Nephron (organoid): ENCODE data around the gene DPP3.
"Not testable (repeated sequence)": the region's sequence is repeated elsewhere in the genome, so short reads cannot be mapped to it uniquely, and the experiment has no call there.

Experiments
- H3K27ac Mint-ChIP-seq, 3 experiments: 2 replicates each; pipeline ENCODE4 v1.8.0; 2020; ENCODE audit warnings: mixed read lengths in 3 of 3, mild to moderate bottlenecking in 2 of 3, moderate library complexity in 1 of 3
- H3K27me3 Mint-ChIP-seq: 2 replicates; pipeline ENCODE4 v1.8.0; 2021; ENCODE audit warnings: low read depth, mild to moderate bottlenecking, moderate library complexity, mixed read lengths
- H3K36me3 Mint-ChIP-seq: 2 replicates; pipeline ENCODE4 v1.8.0; 2020; ENCODE audit warnings: low read depth, mixed read lengths
- H3K4me1 Mint-ChIP-seq: 2 replicates; pipeline ENCODE4 v1.8.0; 2020; ENCODE audit warnings: mixed read lengths
- H3K4me3 Mint-ChIP-seq, 3 experiments: 2 replicates each; pipeline ENCODE4 v1.8.0; 2020; ENCODE audit warnings: mild to moderate bottlenecking in 3 of 3, mixed read lengths in 3 of 3, moderate library complexity in 2 of 3
- H3K9me3 Mint-ChIP-seq: 2 replicates; pipeline ENCODE4 v1.8.0; 2020; ENCODE audit warnings: mixed read lengths
- TF ChIP-seq, protein P1 (sequence below), 3 experiments: fragments of 200-600 bp; sonication (generic); IDR thresholded peaks; one replicate each; pipeline ENCODE4 v1.5.0; 2021; ENCODE audit warnings: antibody characterized with exemption in 3 of 3; ENCODE audit not compliant: unreplicated experiment in 3 of 3

DPP3 gene, protein sequence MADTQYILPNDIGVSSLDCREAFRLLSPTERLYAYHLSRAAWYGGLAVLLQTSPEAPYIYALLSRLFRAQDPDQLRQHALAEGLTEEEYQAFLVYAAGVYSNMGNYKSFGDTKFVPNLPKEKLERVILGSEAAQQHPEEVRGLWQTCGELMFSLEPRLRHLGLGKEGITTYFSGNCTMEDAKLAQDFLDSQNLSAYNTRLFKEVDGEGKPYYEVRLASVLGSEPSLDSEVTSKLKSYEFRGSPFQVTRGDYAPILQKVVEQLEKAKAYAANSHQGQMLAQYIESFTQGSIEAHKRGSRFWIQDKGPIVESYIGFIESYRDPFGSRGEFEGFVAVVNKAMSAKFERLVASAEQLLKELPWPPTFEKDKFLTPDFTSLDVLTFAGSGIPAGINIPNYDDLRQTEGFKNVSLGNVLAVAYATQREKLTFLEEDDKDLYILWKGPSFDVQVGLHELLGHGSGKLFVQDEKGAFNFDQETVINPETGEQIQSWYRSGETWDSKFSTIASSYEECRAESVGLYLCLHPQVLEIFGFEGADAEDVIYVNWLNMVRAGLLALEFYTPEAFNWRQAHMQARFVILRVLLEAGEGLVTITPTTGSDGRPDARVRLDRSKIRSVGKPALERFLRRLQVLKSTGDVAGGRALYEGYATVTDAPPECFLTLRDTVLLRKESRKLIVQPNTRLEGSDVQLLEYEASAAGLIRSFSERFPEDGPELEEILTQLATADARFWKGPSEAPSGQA

DNA sequence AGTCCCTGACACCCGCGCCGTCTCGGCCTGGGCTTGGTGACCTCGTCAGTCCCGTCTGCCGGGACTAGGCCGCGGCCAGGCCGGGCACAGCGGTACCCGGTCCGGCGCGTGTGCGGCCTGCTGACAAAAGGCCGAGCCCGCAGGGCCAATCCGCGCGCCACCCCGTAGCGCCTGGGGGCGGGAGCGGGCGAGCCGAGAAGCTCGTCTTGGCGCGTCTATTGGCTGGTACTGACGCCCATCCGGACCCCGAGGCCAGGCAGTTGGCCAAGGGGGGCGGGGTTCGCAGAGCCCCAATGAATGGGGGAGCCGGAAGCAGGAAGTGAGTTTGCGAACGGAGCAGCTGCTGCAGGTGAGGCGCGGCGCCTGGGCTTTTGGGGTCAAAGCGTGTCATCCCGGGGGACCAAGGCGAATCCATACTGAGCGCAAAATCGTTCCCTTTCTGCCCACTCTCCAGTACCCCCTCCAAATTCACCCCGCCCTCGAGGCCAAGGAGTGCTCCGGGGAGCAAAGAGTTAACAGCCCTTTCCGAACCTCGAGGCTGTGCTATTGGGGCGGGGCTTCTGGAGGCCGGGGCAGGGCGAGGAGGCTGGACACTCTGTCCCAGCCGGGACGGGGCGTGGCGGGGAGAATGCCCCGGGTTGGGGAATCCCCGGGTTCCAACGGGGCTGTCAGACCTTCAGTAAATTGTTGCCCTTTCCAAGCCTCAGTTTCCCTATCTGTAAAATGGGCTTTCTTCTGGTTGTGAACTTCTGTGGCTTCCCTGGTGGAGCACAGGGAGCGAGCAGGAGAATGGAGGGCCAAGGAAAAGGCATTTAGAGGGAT lies at the start of gene DPP3:
DPP3 (plus strand) TSS at position 318 of the 822 bp plus-strand sequence. CDS start 1,767 bp downstream, outside the sequence.
- no peaks in the 10 kb centered on the region for H3K27me3 Mint-ChIP-seq
- H3K4me1 Mint-ChIP-seq: peaks cover 32% of the 10 kb centered on the region
- peak within 1 kb of the TSS; percentile 93 to 95 (median 94) for H3K4me3 Mint-ChIP-seq
- H3K36me3 Mint-ChIP-seq: no peaks in the 10 kb centered on the region
- peak within 1 kb of the TSS; percentile 80 to 96 (median 84) for H3K27ac Mint-ChIP-seq
- no peaks in the 10 kb centered on the region for H3K9me3 Mint-ChIP-seq
- TF ChIP-seq, protein P1, sequence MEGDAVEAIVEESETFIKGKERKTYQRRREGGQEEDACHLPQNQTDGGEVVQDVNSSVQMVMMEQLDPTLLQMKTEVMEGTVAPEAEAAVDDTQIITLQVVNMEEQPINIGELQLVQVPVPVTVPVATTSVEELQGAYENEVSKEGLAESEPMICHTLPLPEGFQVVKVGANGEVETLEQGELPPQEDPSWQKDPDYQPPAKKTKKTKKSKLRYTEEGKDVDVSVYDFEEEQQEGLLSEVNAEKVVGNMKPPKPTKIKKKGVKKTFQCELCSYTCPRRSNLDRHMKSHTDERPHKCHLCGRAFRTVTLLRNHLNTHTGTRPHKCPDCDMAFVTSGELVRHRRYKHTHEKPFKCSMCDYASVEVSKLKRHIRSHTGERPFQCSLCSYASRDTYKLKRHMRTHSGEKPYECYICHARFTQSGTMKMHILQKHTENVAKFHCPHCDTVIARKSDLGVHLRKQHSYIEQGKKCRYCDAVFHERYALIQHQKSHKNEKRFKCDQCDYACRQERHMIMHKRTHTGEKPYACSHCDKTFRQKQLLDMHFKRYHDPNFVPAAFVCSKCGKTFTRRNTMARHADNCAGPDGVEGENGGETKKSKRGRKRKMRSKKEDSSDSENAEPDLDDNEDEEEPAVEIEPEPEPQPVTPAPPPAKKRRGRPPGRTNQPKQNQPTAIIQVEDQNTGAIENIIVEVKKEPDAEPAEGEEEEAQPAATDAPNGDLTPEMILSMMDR (IDR thresholded peaks at IDR 0.05; ENCODE audit: unreplicated experiment in 3 of 3): no peak

DNA sequence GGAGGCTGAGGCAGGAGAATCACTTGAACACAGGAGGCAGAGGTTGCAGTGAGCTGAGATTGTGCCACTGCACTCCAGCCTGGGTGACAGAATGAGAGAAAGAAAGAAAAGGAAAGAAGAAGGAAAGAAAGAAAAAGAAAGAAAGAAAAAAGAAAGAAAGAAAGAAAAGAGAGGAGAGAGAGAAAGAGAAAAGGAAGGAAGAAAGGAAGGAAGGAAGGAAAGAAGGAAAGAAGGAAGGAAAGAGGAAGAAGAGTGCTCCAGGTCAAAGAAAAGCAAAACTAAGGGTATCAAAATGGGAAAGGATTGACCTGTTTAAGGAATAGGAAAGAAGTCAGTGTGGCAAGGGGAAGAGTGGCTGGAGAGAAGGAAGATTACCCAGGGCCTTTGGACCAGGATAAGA lies 48.9 kb upstream of the DPP3 start:
- H3K27ac Mint-ChIP-seq, H3K4me1 Mint-ChIP-seq, H3K4me3 Mint-ChIP-seq, H3K27me3 Mint-ChIP-seq, H3K9me3 Mint-ChIP-seq: not testable (repeated sequence)
- peaks cover 31% of the 10 kb centered on the region for H3K36me3 Mint-ChIP-seq

DNA sequence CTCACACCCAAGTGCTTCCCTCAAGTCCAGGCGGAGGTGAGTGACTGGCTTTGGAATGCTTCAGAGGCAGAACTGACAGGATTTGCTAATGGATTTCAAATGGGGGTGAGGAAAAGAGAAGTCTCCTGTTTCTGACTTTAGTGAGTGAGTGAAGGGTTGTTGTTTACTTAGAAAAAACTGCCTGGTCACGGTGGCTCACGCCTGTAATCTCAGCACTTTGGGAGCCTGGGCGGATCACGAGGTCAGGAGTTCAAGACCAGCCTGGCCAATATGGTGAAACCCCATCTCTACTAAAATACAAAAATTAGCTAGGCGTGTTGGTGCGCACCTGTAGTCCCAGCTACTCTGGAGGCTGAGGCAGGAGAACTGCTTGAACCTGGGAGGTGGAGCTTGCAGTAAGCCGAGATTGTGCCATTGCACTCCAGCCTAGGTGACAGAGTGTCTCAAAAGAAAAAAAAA lies 48.3 kb upstream of the DPP3 start:
- not testable (repeated sequence) for H3K4me1 Mint-ChIP-seq, H3K4me3 Mint-ChIP-seq, H3K9me3 Mint-ChIP-seq, H3K27ac Mint-ChIP-seq, H3K27me3 Mint-ChIP-seq
- H3K36me3 Mint-ChIP-seq: peaks cover 37% of the 10 kb centered on the region

DNA sequence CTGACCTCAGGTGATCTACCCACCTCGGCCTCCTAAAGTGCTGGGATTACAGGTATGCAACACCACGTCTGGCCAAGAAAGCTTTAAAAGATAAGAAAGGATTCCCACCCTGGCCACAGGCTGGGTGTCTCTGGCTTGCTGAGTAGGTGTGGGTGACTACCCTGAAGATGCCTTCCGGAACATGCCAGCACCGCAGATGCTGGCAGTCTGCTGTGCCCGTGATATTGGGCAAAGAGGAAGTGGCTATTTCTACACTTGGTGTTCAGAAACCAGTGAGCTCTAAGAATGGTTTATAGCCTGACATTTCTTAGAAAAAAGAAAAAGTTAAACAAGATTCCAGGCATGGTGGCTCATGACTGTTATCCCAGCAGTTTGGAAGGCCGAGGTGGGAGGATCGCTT lies 47.6 kb upstream of the DPP3 start:
- TF ChIP-seq, protein P1 (IDR thresholded peaks at IDR 0.05; ENCODE audit: unreplicated experiment in 3 of 3): no peak
- H3K36me3 Mint-ChIP-seq: peaks cover 38% of the 10 kb centered on the region
- no peak overlapping the region for H3K4me3 Mint-ChIP-seq
- H3K27ac Mint-ChIP-seq: no peak overlapping the region
- no peaks in the 10 kb centered on the region for H3K4me1 Mint-ChIP-seq
- H3K9me3 Mint-ChIP-seq: no peaks in the 10 kb centered on the region
- H3K27me3 Mint-ChIP-seq: no peaks in the 10 kb centered on the region

DNA sequence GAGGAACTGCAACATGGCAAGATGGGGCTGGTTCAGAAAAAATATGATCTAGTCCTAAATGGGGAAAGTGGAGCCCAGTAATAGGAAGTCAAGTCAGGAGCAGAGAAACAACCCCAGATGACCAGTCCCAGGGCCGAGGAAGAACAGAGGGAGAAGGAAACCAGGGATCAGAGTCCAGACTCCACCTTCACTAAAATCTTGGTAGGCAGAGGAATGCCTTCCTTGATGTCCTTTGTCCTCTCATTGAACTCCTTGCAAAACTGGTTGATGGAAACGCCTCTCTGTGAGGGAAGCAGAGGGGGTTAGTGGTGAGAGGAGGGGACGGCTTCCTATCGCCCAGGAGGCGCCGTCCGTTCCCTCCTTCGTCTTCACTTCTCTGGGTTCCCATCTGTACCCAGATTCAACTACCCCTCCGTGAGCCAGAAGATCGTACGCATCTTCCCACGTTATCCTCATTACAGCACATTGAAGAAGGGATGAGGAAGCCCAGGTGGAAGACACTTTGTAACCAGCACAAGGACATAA lies 42.2 kb upstream of the DPP3 start:
- Mint-ChIP-seq H3K27ac (peak overlapping the region; percentile 98 to 100 (median 99)), H3K4me3 (peak overlapping the region; percentile 88 to 94 (median 90)), H3K4me1 (peaks cover 6% of the 10 kb centered on the region), H3K27me3 (peaks cover 7% of the 10 kb centered on the region), H3K9me3 (no peaks in the 10 kb centered on the region), H3K36me3 (peaks cover 25% of the 10 kb centered on the region)
- TF ChIP-seq, protein P1 (IDR thresholded peaks at IDR 0.05; ENCODE audit: unreplicated experiment in 3 of 3): no peak

DNA sequence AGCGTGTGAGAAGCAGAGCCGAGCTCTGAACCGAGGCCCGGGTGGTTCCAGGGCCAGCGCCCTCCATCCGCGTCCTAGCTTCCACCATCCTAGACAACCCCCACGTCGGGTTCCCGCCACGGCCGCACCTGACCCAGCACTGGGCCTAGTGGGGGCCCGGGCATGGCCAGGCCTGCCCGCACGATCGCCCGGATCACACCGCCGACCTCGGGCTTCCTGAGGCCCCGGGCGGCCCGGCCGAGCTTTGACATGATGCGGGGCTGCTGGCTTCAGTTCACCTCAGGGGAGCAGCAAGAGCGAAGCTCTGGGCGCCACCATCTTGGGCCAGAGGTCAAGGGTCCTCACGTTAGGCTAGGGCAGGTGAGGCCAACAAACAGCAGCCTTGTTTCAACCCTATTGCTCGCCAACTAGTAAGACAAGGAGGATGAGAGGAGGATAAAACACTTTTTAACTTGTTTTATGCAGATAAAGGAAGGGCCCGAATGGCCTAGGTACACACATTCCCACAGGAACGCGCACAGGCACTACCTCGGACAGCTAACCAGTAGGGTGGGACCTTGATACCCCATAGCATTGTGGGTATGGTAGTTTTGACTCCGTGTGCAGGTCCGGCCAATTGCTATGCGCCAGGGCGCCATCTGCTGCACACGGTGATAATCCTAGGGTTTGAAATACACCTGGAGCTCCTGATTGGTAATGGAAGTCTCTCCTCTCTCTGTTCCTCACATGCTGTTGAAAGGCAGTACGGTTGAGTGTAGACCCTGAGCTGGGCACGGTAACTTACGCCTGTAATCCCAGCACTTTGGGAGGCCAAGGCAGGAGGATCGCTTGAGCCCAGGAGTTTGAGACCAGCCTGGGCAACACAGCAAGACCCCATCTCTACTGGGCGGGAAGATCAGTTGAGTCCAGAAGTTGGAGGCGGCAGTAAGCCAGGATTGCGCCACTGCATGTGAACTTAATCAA lies 41.4 kb upstream of the DPP3 start, which contains the start of gene MRPL11:
MRPL11 (minus strand) TSS at position 345 of the 963 bp plus-strand sequence; CDS start at position 251, 94 bp downstream.
- TF ChIP-seq, protein P1 (IDR thresholded peaks at IDR 0.05; ENCODE audit: unreplicated experiment in 3 of 3): peak; percentile 57 to 66 (median 62)
- Mint-ChIP-seq H3K27me3 (peaks cover 12% of the 10 kb centered on the region), H3K4me1 (peaks cover 6% of the 10 kb centered on the region), H3K4me3 (peak within 1 kb of the TSS; percentile 88 to 94 (median 90)), H3K27ac (peak within 1 kb of the TSS; percentile 98 to 100 (median 99)), H3K36me3 (peaks cover 23% of the 10 kb centered on the region), H3K9me3 (no peaks in the 10 kb centered on the region)

DNA sequence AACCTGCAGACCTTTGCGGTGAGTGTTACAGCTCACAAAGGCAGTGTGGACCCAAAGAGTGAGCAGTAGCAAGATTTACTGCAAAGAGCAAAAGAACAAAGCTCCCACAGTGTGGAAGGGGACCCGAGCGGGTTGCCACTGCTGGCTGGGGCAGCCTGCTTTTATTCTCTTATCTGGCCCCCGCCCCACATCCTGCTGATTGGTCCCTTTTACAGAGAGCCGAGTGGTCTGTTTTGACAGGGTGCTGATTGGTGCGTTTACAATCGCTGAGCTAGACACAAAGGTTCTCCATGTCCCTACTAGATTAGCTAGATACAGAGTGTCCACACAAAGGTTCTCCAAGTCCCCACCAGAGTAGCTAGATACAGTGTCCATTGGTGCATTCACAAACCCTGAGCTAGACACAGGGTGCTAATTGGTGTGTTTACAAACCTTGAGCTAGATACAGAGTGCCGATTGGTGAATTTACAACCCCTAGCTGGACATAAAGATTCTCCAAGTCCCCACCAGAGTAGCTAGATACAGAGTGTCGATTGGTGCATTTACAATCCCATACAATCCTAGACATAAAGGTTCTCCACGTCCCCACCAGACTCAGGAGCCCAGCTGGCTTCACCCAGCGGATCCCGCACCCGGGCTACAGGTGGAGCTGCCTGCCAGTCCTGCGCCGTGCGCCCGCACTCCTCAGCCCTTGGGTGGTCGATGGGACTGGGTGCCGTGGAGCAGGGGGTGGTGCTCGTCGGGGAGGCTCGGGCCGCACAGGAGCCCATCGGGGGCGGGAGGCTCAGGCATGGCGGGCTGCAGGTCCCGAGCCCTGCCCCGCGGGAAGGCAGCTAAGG lies 39.9 kb upstream of the DPP3 start:
- not testable (repeated sequence) for H3K9me3 Mint-ChIP-seq, H3K27ac Mint-ChIP-seq, H3K4me1 Mint-ChIP-seq
- H3K4me3 Mint-ChIP-seq: peak overlapping the region in 1 of 3 experiments; percentile 60
- H3K27me3 Mint-ChIP-seq: peaks cover 12% of the 10 kb centered on the region
- H3K36me3 Mint-ChIP-seq: peaks cover 17% of the 10 kb centered on the region

DNA sequence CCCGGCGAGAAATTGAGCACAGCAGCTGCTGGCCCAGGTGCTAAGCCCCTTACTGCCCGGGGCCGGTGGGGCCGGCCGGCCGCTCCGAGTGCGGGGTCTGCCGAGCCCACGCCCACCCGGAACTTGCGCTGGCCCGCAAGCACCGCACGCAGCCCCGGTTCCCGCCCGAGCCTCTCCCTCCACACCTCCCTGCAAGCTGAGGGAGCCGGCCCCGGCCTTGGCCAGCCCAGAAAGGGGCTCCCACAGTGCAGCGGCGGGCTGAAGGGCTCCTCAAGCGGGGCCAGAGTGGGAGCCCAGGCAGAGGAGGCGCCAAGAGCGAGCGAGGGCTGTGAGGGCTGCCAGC lies 39.3 kb upstream of the DPP3 start:
- H3K27ac Mint-ChIP-seq: not testable (repeated sequence)

More for the DNA sequence above, 39.3 kb upstream of the DPP3 start:
- not testable (repeated sequence) for H3K4me1 Mint-ChIP-seq, H3K9me3 Mint-ChIP-seq, H3K4me3 Mint-ChIP-seq
- H3K27me3 Mint-ChIP-seq: peaks cover 12% of the 10 kb centered on the region
- H3K36me3 Mint-ChIP-seq: peaks cover 11% of the 10 kb centered on the region
